ENCODE measurements around the gene TFIP11.

The TFIP11 gene

GRCh38 chr22:26476705-26477340 is 35.5 kb downstream of the TFIP11 start:
- no peak for DNase-seq

GRCh38 chr22:26474682-26475081 is 37.6 kb downstream of the TFIP11 start:
- DNase-seq: no peak

- DNase-seq: no peak
Observed at GRCh38 chr22:26471522-26471921, 40.8 kb downstream of the TFIP11 start.

GRCh38 chr22:26470807-26471206 is 41.5 kb downstream of the TFIP11 start:
- DNase-seq: no peak

- no peak for DNase-seq
Observed at GRCh38 chr22:26466196-26466595, 46.1 kb downstream of the TFIP11 start.

- DNase-seq: no peak
Observed at GRCh38 chr22:26464312-26464711, 48.0 kb downstream of the TFIP11 start.

- DNase-seq: no peak
Observed at GRCh38 chr22:26463688-26464087, 48.6 kb downstream of the TFIP11 start.

GRCh38 chr22:26463101-26463661 is 49.1 kb downstream of the TFIP11 start:
- DNase-seq: peak in 1 of 2 experiments; percentile 10

GRCh38 chr22:26462641-26463040 is 49.6 kb downstream of the TFIP11 start:
- no peak for DNase-seq

- DNase-seq: no peak
Observed at GRCh38 chr22:26462051-26462450, 50.2 kb downstream of the TFIP11 start.

GRCh38 chr22:26461188-26461810 is 51.0 kb downstream of the TFIP11 start:
- peak; percentile 10 to 69 for DNase-seq

- no peak for DNase-seq
Observed at GRCh38 chr22:26460202-26460601, 52.1 kb downstream of the TFIP11 start.

- no peak for DNase-seq
Observed at GRCh38 chr22:26457661-26458272, 54.5 kb downstream of the TFIP11 start.

- DNase-seq: no peak
Observed at GRCh38 chr22:26453812-26454500, 58.3 kb downstream of the TFIP11 start.

- DNase-seq: no peak
Observed at GRCh38 chr22:26453216-26453615, 59.1 kb downstream of the TFIP11 start.

- DNase-seq: no peak
Observed at GRCh38 chr22:26452236-26453016, 59.8 kb downstream of the TFIP11 start.

GRCh38 chr22:26450453-26451185 is 61.7 kb downstream of the TFIP11 start:
- no peak for DNase-seq

- DNase-seq: no peak
Observed at GRCh38 chr22:26448941-26449340, 63.3 kb downstream of the TFIP11 start.

- no peak for DNase-seq
Observed at GRCh38 chr22:26448334-26448733, 63.9 kb downstream of the TFIP11 start.

GRCh38 chr22:26447584-26448329 is 64.5 kb downstream of the TFIP11 start:
- DNase-seq: no peak
